ENCODE measurements around the gene OIP5.
"Not testable (repeated sequence)": the region's sequence is repeated elsewhere in the genome, so short reads cannot be mapped to it uniquely, and the experiment has no call there.

The OIP5 gene

GRCh38 chr15:41304149-41304770 lies 28.1 kb downstream of the OIP5 start:
- no peak for DNase-seq (ENCODE audit: low read depth)
- TF ChIP-seq CTCF (IDR thresholded peaks at IDR 0.05; ENCODE audit: low read length, missing control alignments), result no peak
- no peak overlapping the region for H3K4me3 ChIP-seq (replicated peaks; ENCODE audit: low read depth, low read length)

- H3K4me3 ChIP-seq (replicated peaks; ENCODE audit: low read depth, low read length), result no peak overlapping the region
- no peak for DNase-seq (ENCODE audit: low read depth)
- no peak for TF ChIP-seq CTCF (IDR thresholded peaks at IDR 0.05; ENCODE audit: low read length, missing control alignments)
Measured at GRCh38 chr15:41301587-41301986, 30.8 kb downstream of the OIP5 start.

- not testable (repeated sequence) for H3K4me3 ChIP-seq (replicated peaks; ENCODE audit: low read depth, low read length); DNase-seq (ENCODE audit: low read depth)
Measured at GRCh38 chr15:41301139-41301538, 31.3 kb downstream of the OIP5 start.

- TF ChIP-seq CTCF (IDR thresholded peaks at IDR 0.05; ENCODE audit: low read length, missing control alignments), result no peak
- H3K4me3 ChIP-seq (replicated peaks; ENCODE audit: low read depth, low read length), result no peak overlapping the region
- DNase-seq (ENCODE audit: low read depth), result no peak
Measured at GRCh38 chr15:41292521-41292920, 39.9 kb downstream of the OIP5 start.

- no peak for TF ChIP-seq CTCF (IDR thresholded peaks at IDR 0.05; ENCODE audit: low read length, missing control alignments)
- DNase-seq (ENCODE audit: low read depth), result no peak
- H3K4me3 ChIP-seq (replicated peaks; ENCODE audit: low read depth, low read length), result no peak overlapping the region
Measured at GRCh38 chr15:41291065-41291631, 41.2 kb downstream of the OIP5 start.

GRCh38 chr15:41289953-41290352 lies 42.4 kb downstream of the OIP5 start:
- H3K4me3 ChIP-seq (replicated peaks; ENCODE audit: low read depth, low read length), result no peak overlapping the region
- TF ChIP-seq CTCF (IDR thresholded peaks at IDR 0.05; ENCODE audit: low read length, missing control alignments), result no peak
- no peak for DNase-seq (ENCODE audit: low read depth)

- DNase-seq (ENCODE audit: low read depth), result no peak
Measured at GRCh38 chr15:41288464-41288863, 43.9 kb downstream of the OIP5 start.

More at GRCh38 chr15:41288464-41288863, 43.9 kb downstream of the OIP5 start:
- TF ChIP-seq CTCF (IDR thresholded peaks at IDR 0.05; ENCODE audit: low read length, missing control alignments), result no peak
- no peak overlapping the region for H3K4me3 ChIP-seq (replicated peaks; ENCODE audit: low read depth, low read length)

All from fibroblast of pulmonary artery (primary cell).